Measurements from ENCODE around the gene RHOV.
A peak's percentile ranks its signal among the peaks of the same experiment; 100 is the strongest.

The RHOV gene

DNA sequence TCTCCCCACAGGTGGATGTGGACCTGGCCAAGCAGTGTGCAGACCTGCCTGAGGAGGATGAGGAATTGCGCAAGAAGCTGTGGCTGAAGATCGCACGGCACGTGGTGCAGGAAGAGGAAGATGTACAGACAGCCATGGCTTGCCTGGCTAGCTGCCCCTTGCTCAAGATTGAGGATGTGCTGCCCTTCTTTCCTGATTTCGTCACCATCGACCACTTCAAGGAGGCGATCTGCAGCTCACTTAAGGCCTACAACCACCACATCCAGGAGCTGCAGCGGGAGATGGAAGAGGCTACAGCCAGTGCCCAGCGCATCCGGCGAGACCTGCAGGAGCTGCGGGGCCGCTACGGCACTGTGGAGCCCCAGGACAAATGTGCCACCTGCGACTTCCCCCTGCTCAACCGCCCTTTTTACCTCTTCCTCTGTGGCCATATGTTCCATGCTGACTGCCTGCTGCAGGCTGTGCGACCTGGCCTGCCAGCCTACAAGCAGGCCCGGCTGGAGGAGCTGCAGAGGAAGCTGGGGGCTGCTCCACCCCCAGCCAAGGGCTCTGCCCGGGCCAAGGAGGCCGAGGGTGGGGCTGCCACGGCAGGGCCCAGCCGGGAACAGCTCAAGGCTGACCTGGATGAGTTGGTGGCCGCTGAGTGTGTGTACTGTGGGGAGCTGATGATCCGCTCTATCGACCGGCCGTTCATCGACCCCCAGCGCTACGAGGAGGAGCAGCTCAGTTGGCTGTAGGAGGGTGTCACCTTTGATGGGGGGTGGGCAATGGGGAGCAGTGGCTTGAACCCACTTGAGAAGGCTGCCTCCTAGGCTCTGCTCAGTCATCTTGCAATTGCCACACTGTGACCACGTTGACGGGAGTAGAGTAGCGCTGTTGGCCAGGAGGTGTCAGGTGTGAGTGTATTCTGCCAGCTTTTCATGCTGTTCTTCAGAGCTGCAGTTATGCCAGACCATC, 28.8 kb upstream of the RHOV start:
- no peak for DNase-seq

DNA sequence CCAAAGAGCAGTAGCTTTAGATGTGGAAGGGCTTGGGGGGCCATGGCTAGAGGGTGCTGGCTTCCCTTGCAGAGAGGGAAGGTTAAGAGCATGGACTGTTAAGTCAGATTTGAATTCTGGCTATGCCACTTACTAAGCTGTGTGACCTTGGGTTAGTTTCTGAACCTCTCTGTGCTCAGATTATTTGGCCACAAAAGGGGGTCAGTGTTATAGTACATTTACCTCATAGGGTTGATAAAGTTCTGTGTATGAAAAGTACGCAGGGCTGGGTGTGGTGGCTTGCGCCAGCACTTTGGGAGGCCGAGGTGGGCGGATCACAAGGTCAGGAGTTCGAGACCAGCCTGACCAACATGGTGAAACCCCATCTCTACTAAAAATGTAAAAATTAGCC, 27.0 kb upstream of the RHOV start:
- DNase-seq = no peak

DNA sequence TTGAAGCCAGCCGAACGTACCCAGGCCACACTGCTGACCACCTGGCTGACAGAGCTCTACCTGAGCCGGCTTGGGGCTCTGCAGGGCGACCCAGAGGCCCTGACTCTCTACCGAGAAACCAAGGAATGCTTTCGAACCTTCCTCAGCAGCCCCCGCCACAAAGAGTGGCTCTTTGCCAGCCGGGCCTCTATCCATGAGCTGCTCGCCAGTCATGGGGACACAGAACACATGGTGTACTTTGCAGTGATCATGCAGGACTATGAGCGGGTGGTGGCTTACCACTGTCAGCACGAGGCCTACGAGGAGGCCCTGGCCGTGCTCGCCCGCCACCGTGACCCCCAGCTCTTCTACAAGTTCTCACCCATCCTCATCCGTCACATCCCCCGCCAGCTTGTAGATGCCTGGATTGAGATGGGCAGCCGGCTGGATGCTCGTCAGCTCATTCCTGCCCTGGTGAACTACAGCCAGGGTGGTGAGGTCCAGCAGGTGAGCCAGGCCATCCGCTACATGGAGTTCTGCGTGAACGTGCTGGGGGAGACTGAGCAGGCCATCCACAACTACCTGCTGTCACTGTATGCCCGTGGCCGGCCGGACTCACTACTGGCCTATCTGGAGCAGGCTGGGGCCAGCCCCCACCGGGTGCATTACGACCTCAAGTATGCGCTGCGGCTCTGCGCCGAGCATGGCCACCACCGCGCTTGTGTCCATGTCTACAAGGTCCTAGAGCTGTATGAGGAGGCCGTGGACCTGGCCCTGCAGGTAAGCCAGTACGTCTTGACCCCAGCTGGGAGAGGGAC, 26.4 kb upstream of the RHOV start:
- no peak for DNase-seq

DNA sequence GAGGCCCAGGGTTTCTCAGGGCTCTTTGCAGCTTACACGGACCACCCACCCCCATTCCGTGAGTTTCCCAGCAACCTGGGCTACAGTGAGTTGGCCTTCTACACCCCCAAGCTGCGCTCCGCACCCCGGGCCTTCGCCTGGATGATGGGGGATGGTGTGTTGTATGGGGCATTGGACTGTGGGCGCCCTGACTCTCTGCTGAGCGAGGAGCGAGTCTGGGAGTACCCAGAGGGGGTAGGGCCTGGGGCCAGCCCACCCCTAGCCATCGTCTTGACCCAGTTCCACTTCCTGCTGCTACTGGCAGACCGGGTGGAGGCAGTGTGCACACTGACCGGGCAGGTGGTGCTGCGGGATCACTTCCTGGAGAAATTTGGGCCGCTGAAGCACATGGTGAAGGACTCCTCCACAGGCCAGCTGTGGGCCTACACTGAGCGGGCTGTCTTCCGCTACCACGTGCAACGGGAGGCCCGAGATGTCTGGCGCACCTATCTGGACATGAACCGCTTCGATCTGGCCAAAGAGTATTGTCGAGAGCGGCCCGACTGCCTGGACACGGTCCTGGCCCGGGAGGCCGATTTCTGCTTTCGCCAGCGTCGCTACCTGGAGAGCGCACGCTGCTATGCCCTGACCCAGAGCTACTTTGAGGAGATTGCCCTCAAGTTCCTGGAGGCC, 25.6 kb upstream of the RHOV start:
- no peak for DNase-seq

DNA sequence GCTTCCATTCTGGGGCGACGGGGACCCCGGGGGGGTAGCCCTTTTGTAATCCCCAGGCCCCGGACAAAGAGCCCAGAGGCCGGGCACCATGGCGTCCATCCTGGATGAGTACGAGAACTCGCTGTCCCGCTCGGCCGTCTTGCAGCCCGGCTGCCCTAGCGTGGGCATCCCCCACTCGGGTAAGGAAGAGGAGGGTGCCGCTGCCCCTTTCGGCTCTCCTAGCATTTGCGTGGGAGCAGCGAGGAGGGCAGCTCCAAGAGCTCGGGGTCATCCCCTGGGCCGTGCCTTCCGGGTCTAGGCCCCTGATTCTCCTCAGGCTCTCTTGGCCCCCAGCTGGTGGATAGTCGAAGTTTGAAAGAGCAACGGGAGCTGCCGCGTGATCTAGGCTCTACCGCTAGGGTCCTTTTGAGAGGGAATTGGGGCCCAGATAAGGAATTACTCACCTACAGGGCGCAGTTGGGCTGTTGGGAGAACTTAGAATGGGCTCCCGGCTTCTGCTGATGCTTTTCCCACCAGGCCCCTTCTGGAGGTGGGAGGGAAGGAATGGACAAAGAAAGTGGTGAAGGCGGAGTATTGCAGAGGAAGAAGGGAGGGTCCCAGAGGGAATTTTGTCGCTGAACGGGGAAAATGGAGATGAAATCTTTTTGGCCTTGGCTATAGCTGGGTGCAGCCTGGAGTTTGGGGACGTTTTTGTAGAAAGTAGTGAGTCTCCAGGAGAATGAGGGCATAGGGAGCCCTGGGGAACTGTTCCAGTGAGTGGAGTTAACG, 20.8 kb upstream of the RHOV start:
- peak; percentile 15 for DNase-seq

DNA sequence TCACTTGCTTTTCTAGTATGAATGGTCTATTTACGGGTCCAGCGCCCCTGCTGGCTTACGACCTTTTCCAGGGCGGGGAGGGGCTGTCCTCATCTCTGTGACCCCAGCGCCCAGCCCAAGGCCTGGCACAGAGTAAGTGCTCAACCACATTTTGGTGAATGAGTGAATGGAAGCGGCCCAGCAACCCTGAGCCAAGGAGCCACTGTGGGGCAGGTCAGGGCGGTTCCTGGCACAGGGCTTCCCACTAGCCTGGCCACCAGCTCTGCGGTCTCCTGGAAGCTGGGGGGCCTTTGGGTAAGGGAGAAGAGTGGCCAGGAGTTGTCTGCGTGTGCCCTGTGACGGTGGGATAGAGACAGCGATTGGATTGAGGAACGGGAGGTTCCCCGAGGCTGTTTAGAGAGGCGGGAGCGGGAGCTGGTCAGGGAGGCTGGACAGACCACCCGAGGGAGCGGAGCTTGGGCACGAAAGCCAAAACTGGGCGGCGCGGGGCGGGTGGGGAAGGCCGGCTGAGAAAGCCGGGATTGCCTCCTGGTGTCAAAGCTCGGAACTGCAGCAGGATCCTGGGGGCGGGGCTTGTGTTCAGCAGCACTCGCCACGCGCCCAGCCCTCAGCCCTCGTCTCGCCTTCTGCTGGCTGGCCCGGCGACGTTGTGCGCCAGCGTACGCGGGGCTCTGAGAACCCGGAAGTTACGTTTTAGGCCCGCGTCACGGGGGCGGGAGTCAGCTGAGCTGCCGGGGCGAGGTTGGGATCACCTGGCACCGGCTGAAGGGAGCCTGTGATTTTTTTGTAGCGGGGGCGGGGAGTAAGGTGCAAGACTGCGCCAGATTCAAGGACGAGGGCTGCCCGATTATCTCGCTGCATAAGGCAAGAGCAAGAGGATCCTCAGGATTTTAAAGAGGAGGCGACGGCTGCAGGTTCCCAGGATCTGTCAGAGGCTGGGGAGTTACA, 20.0 kb upstream of the RHOV start, which contains the start of gene VPS18:
VPS18 (plus strand) TSS at position 718 of the 948 bp plus-strand sequence. CDS start 319 bp downstream, outside the sequence.
- DNase-seq = peak; percentile 92

DNA sequence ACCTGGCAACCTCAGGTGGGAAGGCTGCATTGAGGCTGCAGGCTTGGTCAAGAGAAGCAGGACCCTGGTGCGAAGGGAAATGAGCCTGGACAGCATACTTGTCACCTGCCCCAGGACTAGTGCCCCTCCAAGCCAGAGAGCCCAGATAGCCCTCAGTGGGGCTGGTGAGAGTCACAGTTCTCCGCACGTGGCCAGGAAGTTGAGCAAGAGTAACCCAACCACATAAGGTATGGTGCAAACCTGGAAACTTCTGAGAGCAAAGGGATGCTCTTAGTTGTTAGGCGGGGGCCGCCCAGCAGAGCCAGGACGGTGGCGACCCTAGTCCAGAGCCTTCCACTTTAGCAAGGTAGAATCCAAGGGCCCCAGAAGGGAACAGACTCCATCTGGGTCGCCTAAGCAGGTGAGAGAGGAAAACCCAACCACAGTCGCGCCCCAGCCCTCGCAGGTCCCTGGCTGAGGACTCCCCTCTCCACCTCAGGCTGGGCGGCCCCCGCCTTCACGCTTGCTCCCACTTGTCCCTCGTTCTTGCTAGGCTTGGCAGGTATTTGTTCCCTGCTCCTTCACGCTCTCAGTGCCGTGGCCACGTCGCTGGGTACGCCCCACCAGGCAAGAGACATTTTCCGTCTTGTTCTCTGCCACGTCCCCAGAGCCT, 19.1 kb upstream of the RHOV start:
- no peak for DNase-seq

DNA sequence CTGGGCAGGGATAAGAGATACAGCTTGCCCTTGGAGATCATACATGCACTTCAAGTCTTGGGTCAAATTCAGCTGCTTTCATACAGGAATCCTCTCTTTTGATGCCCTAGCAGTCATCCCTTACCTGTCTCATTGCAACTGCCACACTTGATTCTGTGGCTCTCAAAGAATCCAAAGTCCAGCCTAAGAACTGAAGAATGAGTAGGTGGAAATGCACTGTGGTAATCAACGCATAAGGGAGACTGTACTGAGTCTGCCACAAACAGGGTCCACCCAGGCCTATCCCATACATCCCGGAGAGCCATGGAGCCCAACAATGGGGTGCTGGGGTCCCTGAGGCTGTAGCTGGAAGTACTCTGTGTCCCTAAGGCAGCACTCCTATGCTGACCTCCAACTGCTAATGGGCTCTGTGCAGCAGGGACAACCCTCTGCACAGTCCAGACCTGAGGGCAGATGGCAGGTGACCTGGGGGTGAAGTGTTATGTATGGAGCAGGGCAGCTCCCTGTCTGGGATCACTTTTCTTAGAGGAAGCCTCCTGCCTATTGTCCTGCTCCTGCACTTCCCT, 18.5 kb upstream of the RHOV start:
- DNase-seq = no peak

DNA sequence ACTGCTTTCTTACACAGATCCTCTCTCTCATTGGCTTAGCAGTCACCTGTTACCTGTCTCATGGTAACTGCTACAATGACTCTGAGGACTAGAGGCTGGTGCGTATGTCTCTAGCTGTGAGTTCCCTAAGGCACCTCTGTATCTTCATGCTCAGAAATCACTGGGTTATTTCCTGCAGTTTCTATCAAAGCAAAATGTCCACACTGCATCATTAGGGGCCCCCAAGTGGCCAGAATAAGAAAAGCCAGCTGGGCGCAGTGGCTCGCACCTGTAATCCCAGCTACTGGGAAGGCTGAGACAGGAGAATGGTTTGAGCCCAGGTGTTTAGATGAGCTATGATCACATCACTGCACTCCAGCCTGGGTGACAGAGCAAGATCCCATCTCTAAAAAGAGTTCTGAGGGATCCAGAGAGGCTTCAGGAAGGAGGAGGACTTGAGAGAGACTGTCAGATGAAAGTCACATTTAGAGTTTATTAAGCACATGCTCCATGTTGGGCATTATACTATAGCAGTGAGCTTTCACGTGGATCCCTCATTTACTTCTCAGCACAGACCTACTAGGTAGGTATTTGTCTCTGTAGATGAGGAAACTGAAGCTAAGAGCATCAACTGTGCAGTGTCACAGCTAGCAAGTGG, 17.9 kb upstream of the RHOV start:
- DNase-seq = no peak

DNA sequence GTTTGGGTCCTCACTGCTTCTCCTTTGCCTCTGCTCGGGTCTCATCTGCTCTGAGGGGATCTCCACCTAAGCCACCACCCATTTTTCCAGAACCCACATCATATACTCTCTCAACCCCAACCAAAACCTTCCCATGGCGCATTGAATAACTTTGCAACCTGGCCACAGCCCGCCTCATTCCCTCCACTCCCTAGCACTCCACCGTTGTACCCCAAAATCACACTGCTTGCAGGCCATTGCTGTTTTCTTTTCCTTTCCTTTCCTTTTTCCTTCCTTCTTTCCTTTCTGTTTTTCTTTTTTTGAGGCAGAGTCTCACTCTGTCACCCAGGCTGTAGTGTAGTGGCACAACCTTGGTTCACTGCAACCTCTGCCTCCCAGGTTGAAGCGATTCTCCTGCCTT, 17.1 kb upstream of the RHOV start:
- DNase-seq = no peak

DNA sequence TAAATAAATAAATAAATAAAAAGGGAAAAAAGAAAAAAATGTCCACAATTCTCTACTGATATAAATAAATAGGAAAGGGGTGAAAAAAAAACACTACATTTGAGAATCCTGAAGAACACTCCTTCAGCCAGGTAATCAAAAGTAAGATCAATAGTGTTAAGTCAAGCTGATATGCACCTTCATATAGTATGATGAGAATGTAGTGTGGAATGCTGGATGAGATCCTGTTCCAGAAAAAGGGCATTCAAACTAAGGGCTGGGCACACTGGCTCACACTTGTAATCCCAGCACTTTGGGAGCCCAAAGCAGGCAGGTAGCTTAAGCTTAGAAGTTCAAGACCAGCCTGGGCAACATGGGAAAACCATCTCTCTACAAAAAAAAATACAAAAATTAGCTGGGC, 15.1 kb upstream of the RHOV start:
- DNase-seq = no peak

DNA sequence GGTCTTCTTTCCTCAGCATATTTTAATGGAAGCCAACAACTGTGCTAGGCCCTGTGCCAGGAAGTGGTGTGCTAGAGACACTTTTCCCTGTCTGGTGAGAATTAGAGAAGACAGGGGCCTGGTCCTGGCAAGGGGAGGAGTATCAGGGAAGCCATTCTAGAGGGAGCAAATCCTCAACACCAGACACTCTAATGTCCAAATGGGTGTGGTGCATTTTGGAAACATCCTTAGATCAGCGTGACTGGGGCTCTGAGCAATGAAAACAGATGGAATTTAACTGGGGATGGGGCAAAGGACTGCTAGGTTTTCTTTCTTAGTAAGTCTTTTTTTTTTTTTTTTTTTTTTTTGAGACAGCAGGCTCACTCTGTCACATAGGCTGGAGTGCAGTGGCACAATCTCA, 12.6 kb upstream of the RHOV start:
- DNase-seq = no peak

DNA sequence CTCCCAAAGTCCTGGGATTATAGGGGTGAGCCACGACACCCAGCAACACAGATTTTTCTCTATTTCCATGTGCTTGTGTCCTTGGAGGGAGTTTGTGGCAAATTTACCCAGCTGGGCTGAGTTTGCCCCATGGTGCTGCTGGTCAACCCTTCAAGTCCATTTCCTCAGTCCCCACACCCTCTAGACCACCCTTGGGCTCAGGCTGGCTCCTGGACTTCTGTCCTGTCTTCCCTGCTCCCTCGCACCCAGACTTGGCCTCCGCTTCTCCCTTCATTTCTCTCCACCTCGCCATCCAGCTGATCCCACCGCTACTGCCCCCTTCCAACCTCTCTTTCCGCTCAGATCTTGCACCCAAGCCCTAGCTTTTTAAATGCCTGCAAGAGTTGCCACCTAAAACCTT, 7.3 kb upstream of the RHOV start:
- DNase-seq = no peak

DNA sequence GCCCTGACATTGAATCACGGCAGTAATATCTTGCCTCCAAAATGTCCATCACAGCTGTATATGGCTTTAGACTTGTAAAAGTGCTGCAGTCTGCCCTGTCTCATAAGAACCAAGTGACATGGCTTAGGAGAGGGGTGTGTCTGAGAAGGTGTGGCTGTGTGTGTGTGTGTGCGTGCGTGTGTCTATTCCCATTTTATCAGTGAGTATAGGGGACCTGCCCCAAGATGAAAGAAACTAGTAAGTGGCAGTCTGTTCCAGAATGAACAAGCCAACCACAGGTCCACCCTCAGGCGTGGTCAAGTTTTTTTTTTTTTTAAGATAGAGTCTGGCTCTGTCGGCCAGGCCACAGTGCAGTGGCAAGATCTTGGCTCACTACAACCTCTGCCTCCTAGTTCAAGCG, 5.6 kb upstream of the RHOV start:
- DNase-seq = no peak

DNA sequence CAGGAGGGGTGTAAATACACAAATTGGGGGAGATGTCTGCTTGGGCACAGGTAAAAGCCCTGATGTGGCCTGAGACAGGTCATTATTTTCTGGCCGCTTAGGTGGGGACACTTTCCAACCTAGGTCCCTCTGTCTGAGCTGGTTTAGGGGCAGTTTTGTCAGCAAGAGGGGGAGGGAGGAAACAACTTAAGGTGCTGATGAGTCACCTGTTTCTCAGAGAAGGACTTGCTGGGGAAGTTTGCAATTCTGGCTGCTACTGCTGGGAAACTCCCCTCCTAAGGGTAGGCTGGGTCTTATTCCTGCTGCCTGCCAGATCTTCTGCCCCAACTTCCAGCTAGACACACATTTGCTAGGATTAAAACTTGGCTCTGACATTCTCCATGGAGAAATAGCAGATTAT, 4.8 kb upstream of the RHOV start:
- no peak for DNase-seq

DNA sequence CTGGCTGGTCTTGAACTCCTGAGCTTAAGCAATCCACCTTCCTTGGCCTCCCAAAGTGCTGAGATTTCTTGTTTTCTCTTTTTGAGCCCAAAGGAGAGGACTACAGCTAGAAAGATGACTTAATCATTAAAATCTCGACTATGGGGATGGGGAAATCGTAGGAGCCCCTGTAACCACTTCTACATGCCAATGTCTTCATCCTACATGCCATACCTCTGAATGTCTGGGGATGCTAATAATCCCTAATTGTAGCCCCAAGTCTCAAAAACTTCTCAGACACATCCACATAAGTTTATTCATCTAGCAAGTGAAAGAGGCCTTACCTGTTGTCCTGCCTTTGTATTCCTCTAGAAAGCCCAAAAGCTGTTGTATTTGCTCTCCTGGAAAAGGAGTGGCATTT, 3.7 kb upstream of the RHOV start:
- DNase-seq = no peak

DNA sequence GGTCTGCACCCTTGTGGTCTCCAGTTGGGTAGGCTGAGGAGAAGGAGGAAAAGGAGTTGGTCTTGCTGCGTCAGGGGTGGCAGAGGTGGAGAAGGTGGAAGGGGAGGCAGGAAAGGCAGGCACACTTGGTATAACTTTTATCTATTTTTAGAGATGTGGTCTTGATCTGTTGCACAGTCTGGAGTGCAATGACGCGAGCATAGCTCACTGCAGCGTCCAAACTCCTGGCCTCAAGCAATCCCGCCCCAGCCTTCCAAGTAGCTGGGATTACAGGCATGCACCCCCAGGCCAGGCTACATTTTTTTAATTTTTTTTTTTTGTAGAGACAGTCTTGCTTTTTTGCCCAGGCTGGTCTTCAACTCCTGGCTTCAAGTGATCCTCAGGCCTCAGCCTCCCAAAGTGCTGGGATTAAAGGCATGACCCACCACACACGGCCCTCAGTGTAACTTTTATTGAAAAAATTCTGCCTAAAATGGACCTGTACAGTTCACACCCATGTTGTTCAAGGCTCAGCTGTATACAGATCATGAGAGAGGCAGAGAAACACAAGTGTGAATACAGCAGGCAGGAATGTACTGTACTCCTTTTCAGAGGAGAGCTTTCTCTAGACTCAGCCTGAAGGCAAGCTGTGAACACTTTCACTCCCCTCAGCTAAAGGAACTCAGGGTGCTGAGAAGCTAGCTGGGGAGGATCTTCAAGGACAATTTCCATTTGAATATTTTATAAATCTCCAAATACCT, 2.1 kb upstream of the RHOV start:
- DNase-seq = no peak

DNA sequence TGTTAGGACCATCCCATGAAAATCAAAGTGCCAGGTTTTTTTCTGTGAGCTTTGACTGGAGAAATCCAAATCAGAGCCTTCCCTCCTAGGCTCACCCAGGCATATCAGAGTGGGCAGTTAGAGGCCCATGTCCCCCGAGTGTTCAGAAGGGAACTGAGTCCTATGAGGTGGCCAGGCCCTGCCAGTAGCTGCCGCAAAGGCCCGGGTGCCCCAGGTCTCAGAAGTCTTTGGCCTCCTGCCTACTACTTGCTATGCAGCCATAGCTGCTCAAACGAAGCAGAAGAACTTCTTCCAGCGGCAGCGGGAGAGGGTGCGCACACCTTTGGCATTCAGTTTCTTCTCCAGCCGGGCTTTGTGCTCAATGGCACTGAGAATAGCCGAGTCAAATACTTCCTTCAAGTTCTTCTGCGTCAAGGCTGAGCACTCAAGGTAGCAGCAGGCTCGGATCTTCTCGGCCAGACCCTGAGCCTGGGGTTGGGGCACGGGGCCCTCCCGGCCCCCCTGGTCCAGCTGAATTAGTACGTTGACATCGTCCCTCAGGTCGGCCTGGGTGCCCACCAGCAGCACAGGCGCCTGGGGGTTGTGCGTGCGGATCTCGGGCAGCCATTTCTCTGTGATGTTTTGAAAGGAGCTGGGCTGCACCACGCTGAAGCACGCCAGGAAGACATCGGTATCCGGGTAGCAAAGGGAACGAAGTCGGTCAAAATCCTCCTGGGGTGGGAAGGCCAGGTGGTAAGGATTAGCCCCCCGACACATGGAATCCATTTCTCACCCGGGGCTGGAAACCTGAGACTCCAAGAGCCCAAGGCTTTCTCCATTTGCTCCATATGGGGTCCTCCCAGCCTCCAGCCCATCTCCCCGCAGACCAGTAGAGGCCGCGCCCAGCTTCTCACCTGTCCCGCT, 992 bp downstream of the RHOV start:
- DNase-seq = no peak
